Upper lobe of left lung (tissue), 4 donors: ENCODE results near the gene MAP1S.

Source experiments
- CTCF ChIP-seq, 6 experiments: fragments of 450-650 bp in 4 of 6; fragments of 200-600 bp in 2 of 6; sonication (generic) in 2 of 6; IDR thresholded peaks; one replicate each; pipeline ENCODE4 v1.5.1; 2016 to 2019; ENCODE audit warnings: antibody characterized with exemption in 6 of 6
- EP300 ChIP-seq, 4 donors: sonication (generic); formaldehyde crosslinking; IDR thresholded peaks; one replicate each; pipeline ENCODE4 v1.5.1; 2017; ENCODE audit warnings: antibody characterized with exemption in 4 of 4, control low read depth in 2 of 4
- POLR2A ChIP-seq, 4 donors: fragments of 450-650 bp; IDR thresholded peaks; one replicate each; pipeline ENCODE4 v1.5.1; 2016 to 2017; ENCODE audit warnings: antibody characterized with exemption in 4 of 4, mild to moderate bottlenecking in 2 of 4

- TF ChIP-seq CTCF (IDR thresholded peaks at IDR 0.05) (no peak), POLR2A (IDR thresholded peaks at IDR 0.05) (no peak), EP300 (IDR thresholded peaks at IDR 0.05) (no peak)
These were observed 29.8 kb downstream of the MAP1S start for GRCh38 chr19:17748884-17749638.
